Hepatocyte (in vitro differentiated cells): Measurements from ENCODE around the gene OSBP2. TPM values are rescaled to one million over a fixed set of nuclear protein-coding genes. Genes with fewer than 3 reads are reported as not detected.
A peak's percentile ranks its signal among the peaks of the same experiment; 100 is the strongest.

ENCODE experiments used
- DNase-seq: peaks from one replicate; pipeline ENCODE4 v3.0.0-alpha.2; 2016; ENCODE audit warnings: low spot score
- H2AFZ ChIP-seq: fragments of 200-600 bp; sonication (generic); 2 replicates; pipeline ENCODE4 v1.6.0; 2016; ENCODE audit warnings: antibody characterized with exemption, mild to moderate bottlenecking
- H3K27ac ChIP-seq: fragments of 200-600 bp; sonication (generic); 2 replicates; pipeline ENCODE4 v1.5.1; 2016; ENCODE audit warnings: mild to moderate bottlenecking
- H3K27me3 ChIP-seq: fragments of 200-600 bp; sonication (generic); 2 replicates; pipeline ENCODE4 v1.6.1; 2016
- H3K36me3 ChIP-seq: fragments of 200-600 bp; sonication (generic); replicated peaks from 2 replicates; pipeline ENCODE4 v1.5.1; 2016; ENCODE audit warnings: low read depth; ENCODE audit not compliant: insufficient read depth
- H3K4me1 ChIP-seq: fragments of 200-600 bp; sonication (generic); 2 replicates; pipeline ENCODE4 v1.5.1; 2016; ENCODE audit warnings: mild to moderate bottlenecking, moderate library complexity; ENCODE audit not compliant: insufficient read depth
- H3K4me2 ChIP-seq: fragments of 200-600 bp; sonication (generic); 2 replicates; pipeline ENCODE4 v1.6.0; 2016
- H3K4me3 ChIP-seq: fragments of 200-600 bp; sonication (generic); 2 replicates; pipeline ENCODE4 v1.5.1; 2016; ENCODE audit warnings: mild to moderate bottlenecking
- H3K79me2 ChIP-seq: fragments of 200-600 bp; sonication (generic); 2 replicates; pipeline ENCODE4 v1.6.0; 2017; ENCODE audit warnings: mild to moderate bottlenecking
- H3K9me2 ChIP-seq: fragments of 200-600 bp; sonication (generic); replicated peaks from 2 replicates; pipeline ENCODE4 v1.6.0; 2017; ENCODE audit warnings: mild to moderate bottlenecking; ENCODE audit not compliant: insufficient read depth
- H3K9me3 ChIP-seq: fragments of 200-600 bp; sonication (generic); 2 replicates; pipeline ENCODE4 v1.5.1; 2016; ENCODE audit warnings: low read depth, mild to moderate bottlenecking
- H4K20me1 ChIP-seq: fragments of 200-600 bp; sonication (generic); 2 replicates; pipeline ENCODE4 v1.6.0; 2016; ENCODE audit warnings: mild to moderate bottlenecking; ENCODE audit not compliant: insufficient read depth, poor library complexity, severe bottlenecking
- EZH2 ChIP-seq: fragments of 200-600 bp; sonication (generic); IDR thresholded peaks from 2 replicates; pipeline ENCODE4 v1.6.1; 2016; ENCODE audit warnings: antibody characterized with exemption, mild to moderate bottlenecking, borderline replicate concordance
- EZH2phosphoT487 ChIP-seq: fragments of 200-600 bp; sonication (generic); IDR thresholded peaks from one replicate; pipeline ENCODE4 v1.6.1; 2018; ENCODE audit warnings: antibody characterized with exemption, mild to moderate bottlenecking, low read depth, moderate library complexity; ENCODE audit not compliant: unreplicated experiment, severe bottlenecking
- WGBS: methylation state at CpG from one replicate; pipeline ENCODE4 v1.1.6; 2016; ENCODE audit warnings: low lambda C conversion rate; ENCODE audit errors: missing lambda C conversion rate; 5-methylcytosine and 5-hydroxymethylcytosine counted together
- polyA plus RNA-seq: library from polyadenylated mRNA; unstranded; fragments of >200 nt; fragmentation: Nextera tagmentation; extraction: Ambion mirVana; gene quantifications from 2 replicates; pipeline ENCODE4 v1.2.1, GENCODE V29; 2016
- total RNA-seq: library from RNA; depleted of rRNA; stranded (reverse); fragments of >200 nt; gene quantifications from 2 replicates; pipeline ENCODE4 v1.2.3, GENCODE V29; 2014
- TF ChIP-seq, protein P1 (sequence below): fragments of 200-600 bp; sonication (generic); IDR thresholded peaks from 2 replicates; pipeline ENCODE4 v1.5.1; 2016; ENCODE audit warnings: antibody characterized with exemption, mild to moderate bottlenecking; ENCODE audit not compliant: poor library complexity

Gene OSBP2
- total and polyA plus RNA-seq, 2 experiments from 2014 or later = 23.0 to 25.5 TPM

DNA sequence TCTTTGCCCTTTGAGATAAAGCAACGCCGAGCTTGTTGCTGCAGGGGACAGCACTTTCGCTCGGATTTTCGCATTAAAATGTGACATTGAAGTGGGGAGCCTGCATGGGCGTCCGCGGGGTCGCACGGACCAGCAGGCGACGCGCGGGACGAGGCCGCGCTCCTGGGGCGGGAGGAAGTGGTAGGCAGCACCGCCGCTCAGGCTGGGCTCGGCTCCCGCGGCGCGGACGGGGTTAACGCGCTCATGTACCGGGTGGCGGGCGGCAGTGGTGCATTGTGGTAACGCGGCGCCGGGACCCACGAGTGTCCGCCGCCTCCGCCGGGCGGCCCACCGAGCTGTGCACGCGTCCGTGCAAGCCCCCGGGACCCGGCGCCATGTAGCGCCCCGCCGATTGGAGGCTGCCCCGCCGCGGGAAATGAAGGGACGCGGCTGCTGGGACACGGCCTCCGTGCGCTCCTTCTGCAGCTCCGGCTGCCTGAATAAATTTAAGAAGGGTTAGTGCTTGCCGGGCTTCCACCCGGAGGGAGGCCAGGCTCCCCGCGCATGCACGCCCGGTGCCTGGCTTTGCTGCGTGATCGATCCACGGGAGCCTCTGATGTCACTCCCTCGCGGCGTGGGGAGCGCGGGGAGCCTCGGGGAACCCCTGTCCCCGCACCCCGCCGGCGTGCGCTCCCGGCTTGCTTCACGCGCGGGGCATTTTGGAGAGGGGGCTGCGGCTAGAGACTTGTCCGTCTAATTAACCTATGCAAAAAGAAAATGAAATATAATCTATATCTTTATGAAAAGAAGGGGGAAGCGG is 127.7 kb downstream of the OSBP2 start:
- no peaks in the 10 kb centered on the region for H3K79me2 ChIP-seq
- peak; percentile 29 for DNase-seq
- 5% methylated on average over 66 of the region's 87 CpGs for WGBS

GRCh38 chr22:30823015-30823370 is 128.3 kb downstream of the OSBP2 start:
- Histone ChIP-seq H3K27ac (no peak overlapping the region), H3K4me1 (no peaks in the 10 kb centered on the region), H4K20me1 (no peaks in the 10 kb centered on the region), H3K27me3 (peaks cover 48% of the 10 kb centered on the region), H3K79me2 (no peaks in the 10 kb centered on the region), H2AFZ (no peak overlapping the region), H3K4me3 (no peak overlapping the region), H3K4me2 (peak overlapping the region; percentile 95), H3K9me3 (no peaks in the 10 kb centered on the region), H3K9me2 (no peaks in the 10 kb centered on the region), H3K36me3 (no peaks in the 10 kb centered on the region)
- TF ChIP-seq, protein P1, sequence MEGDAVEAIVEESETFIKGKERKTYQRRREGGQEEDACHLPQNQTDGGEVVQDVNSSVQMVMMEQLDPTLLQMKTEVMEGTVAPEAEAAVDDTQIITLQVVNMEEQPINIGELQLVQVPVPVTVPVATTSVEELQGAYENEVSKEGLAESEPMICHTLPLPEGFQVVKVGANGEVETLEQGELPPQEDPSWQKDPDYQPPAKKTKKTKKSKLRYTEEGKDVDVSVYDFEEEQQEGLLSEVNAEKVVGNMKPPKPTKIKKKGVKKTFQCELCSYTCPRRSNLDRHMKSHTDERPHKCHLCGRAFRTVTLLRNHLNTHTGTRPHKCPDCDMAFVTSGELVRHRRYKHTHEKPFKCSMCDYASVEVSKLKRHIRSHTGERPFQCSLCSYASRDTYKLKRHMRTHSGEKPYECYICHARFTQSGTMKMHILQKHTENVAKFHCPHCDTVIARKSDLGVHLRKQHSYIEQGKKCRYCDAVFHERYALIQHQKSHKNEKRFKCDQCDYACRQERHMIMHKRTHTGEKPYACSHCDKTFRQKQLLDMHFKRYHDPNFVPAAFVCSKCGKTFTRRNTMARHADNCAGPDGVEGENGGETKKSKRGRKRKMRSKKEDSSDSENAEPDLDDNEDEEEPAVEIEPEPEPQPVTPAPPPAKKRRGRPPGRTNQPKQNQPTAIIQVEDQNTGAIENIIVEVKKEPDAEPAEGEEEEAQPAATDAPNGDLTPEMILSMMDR = no peak
- peak; percentile 40 for TF ChIP-seq EZH2phosphoT487
- no peak for TF ChIP-seq EZH2
- WGBS = 23% methylated on average over 11 of the region's 11 CpGs
- DNase-seq = no peak

More for the DNA sequence above, 127.7 kb downstream of the OSBP2 start:
- TF ChIP-seq, protein P1 = no peak
- TF ChIP-seq EZH2 (peak; percentile 89), EZH2phosphoT487 (no peak)
- H3K4me2 ChIP-seq = peak overlapping the region; percentile 95
- no peaks in the 10 kb centered on the region for H3K9me2 ChIP-seq
- H3K9me3 ChIP-seq = no peaks in the 10 kb centered on the region
- no peaks in the 10 kb centered on the region for H3K4me1 ChIP-seq
- H3K36me3 ChIP-seq = no peaks in the 10 kb centered on the region
- H4K20me1 ChIP-seq = no peaks in the 10 kb centered on the region
- peak overlapping the region; percentile 43 for H2AFZ ChIP-seq
- peaks cover 48% of the 10 kb centered on the region for H3K27me3 ChIP-seq
- no peak overlapping the region for H3K27ac ChIP-seq
- H3K4me3 ChIP-seq = peak overlapping the region; percentile 21

GRCh38 chr22:30824096-30824495 is 129.4 kb downstream of the OSBP2 start:
- Histone ChIP-seq H3K4me3 (no peak overlapping the region), H3K36me3 (no peaks in the 10 kb centered on the region), H3K27ac (no peak overlapping the region), H3K9me3 (no peaks in the 10 kb centered on the region), H3K27me3 (peaks cover 48% of the 10 kb centered on the region), H3K4me2 (no peak overlapping the region), H3K4me1 (no peaks in the 10 kb centered on the region), H3K79me2 (no peaks in the 10 kb centered on the region), H4K20me1 (no peaks in the 10 kb centered on the region), H2AFZ (no peak overlapping the region), H3K9me2 (no peaks in the 10 kb centered on the region)
- DNase-seq = no peak
- TF ChIP-seq EZH2phosphoT487 = no peak
- TF ChIP-seq, protein P1 = no peak
- no peak for TF ChIP-seq EZH2
- 85% methylated on average over 8 of the region's 8 CpGs for WGBS
